ENCODE measurements around the gene WWOX. TPM values are rescaled to one million over a fixed set of nuclear protein-coding genes. Genes with fewer than 3 reads are reported as not detected.
A peak's percentile ranks its signal among the peaks of the same experiment; 100 is the strongest.

WWOX gene
- total and polyA plus RNA-seq, 3 experiments from 2014 or later = 17.2 to 18.6 (median 18.2) TPM

GRCh38 chr16:78985716-78986605, 886.5 kb downstream of the WWOX start:
- Mint-ChIP-seq H3K4me1 (peaks cover 0 to 12% (median 0%) of the 10 kb centered on the region in 3 donors), H3K9me3 (peaks cover 0 to 2% (median 0%) of the 10 kb centered on the region in 5 donors), H3K4me3 (no peak overlapping the region), H3K27ac (no peak overlapping the region), H3K36me3 (peaks cover 0 to 4% (median 0%) of the 10 kb centered on the region in 3 donors), H3K27me3 (no peaks in the 10 kb centered on the region)
- H3K27me3 ChIP-seq (ENCODE audit: insufficient read depth, low read length, poor library complexity, severe bottlenecking) = no peaks in the 10 kb centered on the region
- H3K4me3 ChIP-seq (ENCODE audit: low read length) = no peak overlapping the region
- no peak for DNase-seq
- ChIA-PET POLR2A (no interaction called here), CTCF (no interaction called here)
- H3K9me3 ChIP-seq (ENCODE audit: low read length) = no peaks in the 10 kb centered on the region
- no peak overlapping the region for H3K27ac ChIP-seq (ENCODE audit: low read depth, low read length)
- H3K36me3 ChIP-seq (ENCODE audit: insufficient read depth, low read length) = no peaks in the 10 kb centered on the region
- no peaks in the 10 kb centered on the region for H3K4me1 ChIP-seq (ENCODE audit: insufficient read depth, low read length)

DNA sequence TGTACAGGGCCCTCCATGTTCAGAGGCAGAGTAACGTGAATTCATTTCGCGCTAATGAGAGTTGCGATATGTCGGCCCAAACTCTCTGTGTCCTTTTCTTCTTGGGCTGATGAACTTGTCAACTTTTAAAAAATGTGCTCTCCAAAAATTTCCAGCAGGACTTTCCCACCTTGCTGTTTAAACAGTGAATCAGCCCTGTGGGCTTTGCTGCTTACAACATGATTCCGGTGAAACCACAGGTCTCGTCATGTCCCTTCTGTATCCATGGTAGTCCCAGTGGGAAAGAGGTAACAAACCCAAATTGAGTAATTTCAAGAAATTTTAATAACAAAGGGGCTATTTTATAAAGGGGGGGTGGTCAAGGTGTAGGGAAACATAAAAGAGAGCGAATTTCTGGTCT, 888.2 kb downstream of the WWOX start:
- Histone ChIP-seq H3K27ac (ENCODE audit: low read depth, low read length) (no peak overlapping the region), H3K4me1 (ENCODE audit: insufficient read depth, low read length) (no peaks in the 10 kb centered on the region), H3K4me3 (ENCODE audit: low read length) (no peak overlapping the region), H3K9me3 (ENCODE audit: low read length) (no peaks in the 10 kb centered on the region), H3K27me3 (ENCODE audit: insufficient read depth, low read length, poor library complexity, severe bottlenecking) (no peaks in the 10 kb centered on the region), H3K36me3 (ENCODE audit: insufficient read depth, low read length) (no peaks in the 10 kb centered on the region)
- peaks cover 0 to 2% (median 0%) of the 10 kb centered on the region in 5 donors for H3K9me3 Mint-ChIP-seq
- no peaks in the 10 kb centered on the region for H3K27me3 Mint-ChIP-seq
- DNase-seq = no peak
- H3K36me3 Mint-ChIP-seq = peaks cover 0 to 4% (median 0%) of the 10 kb centered on the region in 3 donors
- H3K4me1 Mint-ChIP-seq = peaks cover 0 to 12% (median 2%) of the 10 kb centered on the region in 3 donors
- POLR2A ChIA-PET = no interaction called here
- CTCF ChIA-PET = no interaction called here
- H3K27ac Mint-ChIP-seq = no peak overlapping the region
- H3K4me3 Mint-ChIP-seq = no peak overlapping the region

DNA sequence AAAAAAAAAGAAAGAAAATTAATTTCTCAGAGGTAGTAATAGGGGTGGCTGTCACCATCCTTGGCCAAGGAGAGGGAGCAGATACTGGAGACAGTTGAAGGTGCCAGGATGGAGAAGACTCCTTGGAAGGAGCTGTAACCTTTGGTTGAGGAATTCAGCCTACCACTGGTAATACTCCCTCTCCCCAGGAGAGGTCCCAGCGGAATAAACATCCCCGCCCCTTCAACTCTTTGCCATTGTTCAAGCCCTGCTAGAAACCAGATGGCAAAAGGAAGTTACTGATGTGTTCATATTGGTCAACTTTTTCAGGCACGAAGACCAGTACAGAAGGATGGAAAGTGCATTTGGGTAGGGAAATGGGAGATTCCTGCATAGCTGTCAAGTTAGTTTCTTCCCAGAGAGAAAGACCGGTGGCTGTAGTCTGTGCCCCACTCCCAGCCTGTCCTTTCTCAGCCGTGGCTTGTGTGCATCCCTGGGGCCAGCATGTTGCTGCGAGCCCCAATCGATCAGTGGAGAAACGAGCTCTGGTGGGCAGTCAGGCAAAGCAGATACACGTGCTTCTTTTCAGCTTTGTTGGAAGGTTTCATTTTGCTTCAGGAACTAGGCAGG, 889.0 kb downstream of the WWOX start:
- ChIA-PET CTCF (no interaction called here), POLR2A (no interaction called here)
- Mint-ChIP-seq H3K27ac (peak overlapping the region in 1 of 8 donors; percentile 43), H3K9me3 (peaks cover 0 to 2% (median 0%) of the 10 kb centered on the region in 5 donors), H3K4me1 (peaks cover 0 to 12% (median 2%) of the 10 kb centered on the region in 3 donors), H3K36me3 (no peaks in the 10 kb centered on the region), H3K4me3 (no peak overlapping the region), H3K27me3 (no peaks in the 10 kb centered on the region)
- Histone ChIP-seq H3K27ac (ENCODE audit: low read depth, low read length) (no peak overlapping the region), H3K4me3 (ENCODE audit: low read length) (no peak overlapping the region), H3K36me3 (ENCODE audit: insufficient read depth, low read length) (no peaks in the 10 kb centered on the region), H3K9me3 (ENCODE audit: low read length) (no peaks in the 10 kb centered on the region), H3K4me1 (ENCODE audit: insufficient read depth, low read length) (no peaks in the 10 kb centered on the region), H3K27me3 (ENCODE audit: insufficient read depth, low read length, poor library complexity, severe bottlenecking) (no peaks in the 10 kb centered on the region)
- DNase-seq = no peak

- DNase-seq = no peak
- Histone ChIP-seq H3K27ac (ENCODE audit: low read depth, low read length) (no peak overlapping the region), H3K27me3 (ENCODE audit: insufficient read depth, low read length, poor library complexity, severe bottlenecking) (no peaks in the 10 kb centered on the region), H3K9me3 (ENCODE audit: low read length) (no peaks in the 10 kb centered on the region), H3K4me3 (ENCODE audit: low read length) (no peak overlapping the region), H3K4me1 (ENCODE audit: insufficient read depth, low read length) (no peaks in the 10 kb centered on the region), H3K36me3 (ENCODE audit: insufficient read depth, low read length) (no peaks in the 10 kb centered on the region)
- Mint-ChIP-seq H3K4me3 (peak overlapping the region in 1 of 7 donors; percentile 62), H3K4me1 (peaks cover under 1 to 14% (median 3%) of the 10 kb centered on the region in 3 donors), H3K36me3 (no peaks in the 10 kb centered on the region), H3K27ac (no peak overlapping the region), H3K27me3 (no peaks in the 10 kb centered on the region), H3K9me3 (no peaks in the 10 kb centered on the region)
- ChIA-PET POLR2A (no interaction called here), CTCF (no interaction called here)
Observed at GRCh38 chr16:78990309-78990701, 890.9 kb downstream of the WWOX start.

DNA sequence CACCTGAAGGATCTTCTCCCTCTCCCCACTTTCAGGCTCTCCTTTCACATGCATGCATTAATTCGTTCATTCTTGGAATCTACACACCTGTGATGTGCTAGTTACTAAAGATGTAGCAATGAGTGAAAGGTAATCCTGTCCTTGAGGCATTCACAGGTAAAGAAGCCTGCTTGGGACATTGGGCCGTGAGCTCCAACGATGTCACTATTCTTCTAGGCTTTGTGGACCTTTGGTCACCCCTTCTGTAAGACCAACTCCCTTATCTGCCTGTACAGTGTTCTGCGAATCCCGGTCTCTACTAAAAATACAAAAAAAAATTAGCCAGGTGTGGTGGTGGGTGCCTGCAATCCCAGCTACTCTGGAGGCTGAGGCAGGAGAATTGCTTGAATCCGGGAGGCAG, 892.5 kb downstream of the WWOX start:
- H3K36me3 Mint-ChIP-seq = no peaks in the 10 kb centered on the region
- peaks cover 4 to 19% (median 6%) of the 10 kb centered on the region in 3 donors for H3K4me1 Mint-ChIP-seq
- no peaks in the 10 kb centered on the region for H3K27me3 ChIP-seq (ENCODE audit: insufficient read depth, low read length, poor library complexity, severe bottlenecking)
- POLR2A ChIA-PET = no interaction called here
- no peak for DNase-seq
- H3K4me3 Mint-ChIP-seq = no peak overlapping the region
- H3K4me3 ChIP-seq (ENCODE audit: low read length) = no peak overlapping the region
- H3K36me3 ChIP-seq (ENCODE audit: insufficient read depth, low read length) = no peaks in the 10 kb centered on the region
- no peak overlapping the region for H3K27ac Mint-ChIP-seq
- H3K4me1 ChIP-seq (ENCODE audit: insufficient read depth, low read length) = no peaks in the 10 kb centered on the region
- H3K27me3 Mint-ChIP-seq = no peaks in the 10 kb centered on the region
- CTCF ChIA-PET = no interaction called here
- no peaks in the 10 kb centered on the region for H3K9me3 ChIP-seq (ENCODE audit: low read length)
- no peaks in the 10 kb centered on the region for H3K9me3 Mint-ChIP-seq
- no peak overlapping the region for H3K27ac ChIP-seq (ENCODE audit: low read depth, low read length)

DNA sequence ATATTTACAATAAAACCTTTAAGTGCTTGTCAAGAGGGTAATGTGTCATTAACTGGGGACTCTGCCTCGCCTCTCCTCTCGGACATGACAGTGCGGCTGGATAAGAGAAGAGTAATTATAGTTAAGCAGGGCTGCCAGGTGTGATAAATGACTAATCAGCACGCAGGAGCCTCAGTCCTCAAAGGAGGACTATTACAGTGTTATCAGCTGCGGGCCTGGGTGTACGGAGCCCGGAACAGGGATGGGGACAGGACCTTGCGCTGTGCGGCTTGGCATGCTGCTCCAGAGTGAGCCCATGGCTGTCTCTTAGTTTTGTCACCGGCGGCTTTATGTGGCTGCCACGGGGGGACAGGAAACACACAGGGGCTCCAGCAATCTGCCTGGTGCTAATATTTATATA, 893.9 kb downstream of the WWOX start:
- Mint-ChIP-seq H3K4me1 (peaks cover 4 to 19% (median 6%) of the 10 kb centered on the region in 3 donors), H3K4me3 (no peak overlapping the region), H3K9me3 (no peaks in the 10 kb centered on the region), H3K27ac (no peak overlapping the region), H3K36me3 (no peaks in the 10 kb centered on the region), H3K27me3 (no peaks in the 10 kb centered on the region)
- H3K9me3 ChIP-seq (ENCODE audit: low read length) = no peaks in the 10 kb centered on the region
- no peaks in the 10 kb centered on the region for H3K27me3 ChIP-seq (ENCODE audit: insufficient read depth, low read length, poor library complexity, severe bottlenecking)
- DNase-seq = no peak
- no peaks in the 10 kb centered on the region for H3K4me1 ChIP-seq (ENCODE audit: insufficient read depth, low read length)
- H3K4me3 ChIP-seq (ENCODE audit: low read length) = no peak overlapping the region
- POLR2A ChIA-PET = no interaction called here
- CTCF ChIA-PET = no interaction called here
- no peaks in the 10 kb centered on the region for H3K36me3 ChIP-seq (ENCODE audit: insufficient read depth, low read length)
- H3K27ac ChIP-seq (ENCODE audit: low read depth, low read length) = no peak overlapping the region

DNA sequence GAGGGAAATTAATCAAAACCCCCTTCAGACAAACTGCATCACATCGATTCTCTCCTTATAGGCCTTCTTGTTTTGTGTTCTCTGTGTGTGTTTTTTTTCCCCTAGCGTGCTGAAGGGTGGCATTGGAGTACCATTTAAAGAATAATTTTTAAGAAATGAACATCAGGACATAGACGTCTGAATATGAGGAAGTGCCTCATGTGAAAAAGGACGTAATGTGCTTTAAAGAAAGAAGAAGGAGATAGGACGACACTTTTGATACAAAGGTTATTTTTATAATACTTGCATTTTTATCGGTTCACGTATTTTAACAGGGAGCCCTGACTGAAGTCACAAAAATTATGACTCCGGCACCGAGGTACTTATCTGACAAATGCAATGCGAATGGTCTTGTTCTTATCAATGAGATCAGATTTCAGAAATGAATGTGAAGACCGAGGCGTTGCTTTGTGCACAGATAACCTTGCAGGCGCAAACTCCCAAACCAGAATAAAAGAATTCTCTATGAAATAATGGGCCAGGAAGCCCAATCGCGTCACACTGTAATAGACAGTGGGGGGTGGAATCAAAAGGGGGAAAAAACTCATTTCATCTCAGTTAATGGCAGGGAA, 894.8 kb downstream of the WWOX start:
- Histone ChIP-seq H3K36me3 (ENCODE audit: insufficient read depth, low read length) (no peaks in the 10 kb centered on the region), H3K4me3 (ENCODE audit: low read length) (no peak overlapping the region), H3K4me1 (ENCODE audit: insufficient read depth, low read length) (no peaks in the 10 kb centered on the region), H3K9me3 (ENCODE audit: low read length) (no peaks in the 10 kb centered on the region), H3K27me3 (ENCODE audit: insufficient read depth, low read length, poor library complexity, severe bottlenecking) (no peaks in the 10 kb centered on the region), H3K27ac (ENCODE audit: low read depth, low read length) (no peak overlapping the region)
- peaks cover 0 to 1% (median 0%) of the 10 kb centered on the region in 3 donors for H3K36me3 Mint-ChIP-seq
- no peaks in the 10 kb centered on the region for H3K27me3 Mint-ChIP-seq
- DNase-seq = no peak
- ChIA-PET CTCF (no interaction called here), POLR2A (no interaction called here)
- H3K4me3 Mint-ChIP-seq = no peak overlapping the region
- no peak overlapping the region for H3K27ac Mint-ChIP-seq
- peaks cover 4 to 17% (median 6%) of the 10 kb centered on the region in 3 donors for H3K4me1 Mint-ChIP-seq
- H3K9me3 Mint-ChIP-seq = no peaks in the 10 kb centered on the region

DNA sequence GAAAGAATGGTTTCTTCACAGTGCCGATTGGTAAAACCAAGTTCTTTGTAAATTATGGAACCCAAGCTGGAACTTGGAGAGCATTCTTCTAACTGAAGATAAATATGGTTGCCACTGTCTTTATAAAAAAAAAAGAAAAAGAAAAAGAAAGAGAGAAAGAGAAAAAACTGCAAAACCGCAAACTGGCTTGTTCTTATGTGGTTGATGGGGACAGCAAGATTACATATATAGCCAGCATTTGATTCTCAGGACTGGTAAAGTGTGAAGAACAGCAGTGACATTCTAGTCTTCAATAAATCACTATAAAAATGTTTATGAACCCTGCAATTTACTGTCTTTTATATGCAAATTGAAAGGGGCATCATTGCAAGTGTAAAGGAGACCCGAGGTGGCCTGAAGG, 896.0 kb downstream of the WWOX start:
- H3K27ac Mint-ChIP-seq = no peak overlapping the region
- no peaks in the 10 kb centered on the region for H3K9me3 Mint-ChIP-seq
- H3K4me3 Mint-ChIP-seq = no peak overlapping the region

More for the DNA sequence above, 896.0 kb downstream of the WWOX start:
- H3K27me3 ChIP-seq (ENCODE audit: insufficient read depth, low read length, poor library complexity, severe bottlenecking) = no peaks in the 10 kb centered on the region
- H3K4me1 Mint-ChIP-seq = peaks cover 4 to 7% (median 6%) of the 10 kb centered on the region in 3 donors
- H3K36me3 ChIP-seq (ENCODE audit: insufficient read depth, low read length) = no peaks in the 10 kb centered on the region
- H3K9me3 ChIP-seq (ENCODE audit: low read length) = no peaks in the 10 kb centered on the region
- H3K36me3 Mint-ChIP-seq = peaks cover 0 to 1% (median 0%) of the 10 kb centered on the region in 3 donors
- POLR2A ChIA-PET = no interaction called here
- H3K4me1 ChIP-seq (ENCODE audit: insufficient read depth, low read length) = no peaks in the 10 kb centered on the region
- H3K4me3 ChIP-seq (ENCODE audit: low read length) = no peak overlapping the region
- H3K27ac ChIP-seq (ENCODE audit: low read depth, low read length) = no peak overlapping the region
- no peaks in the 10 kb centered on the region for H3K27me3 Mint-ChIP-seq
- no peak for DNase-seq
- CTCF ChIA-PET = no interaction called here
